HG03095 (cell line): ENCODE measurements around the gene ASB10.

Source experiments
- ATAC-seq: cut with Tn5 transposase; IDR thresholded peaks from one replicate; pipeline ENCODE4 v1.9.1; 2021; ENCODE audit warnings: moderate library complexity; ENCODE audit not compliant: unreplicated experiment

ASB10 gene

GRCh38 chr7:151167197-151167961 is 19.7 kb downstream of the ASB10 start, which contains the start of gene GBX1:
GBX1 (minus strand) TSS chr7:151167694; CDS start chr7:151167548, 146 bp downstream.
- no peak for ATAC-seq

GRCh38 chr7:151166629-151167196 is 20.3 kb downstream of the ASB10 start:
- no peak for ATAC-seq

- no peak for ATAC-seq
Measured at GRCh38 chr7:151161757-151162156, 25.3 kb downstream of the ASB10 start.

- no peak for ATAC-seq
Measured at GRCh38 chr7:151157645-151158329, 29.3 kb downstream of the ASB10 start.

GRCh38 chr7:151152643-151153513 is 34.2 kb downstream of the ASB10 start:
- ATAC-seq, result no peak

GRCh38 chr7:151150388-151150787 is 36.7 kb downstream of the ASB10 start:
- no peak for ATAC-seq

GRCh38 chr7:151148319-151149259 is 38.5 kb downstream of the ASB10 start:
- ATAC-seq, result no peak

GRCh38 chr7:151146761-151147160 is 40.3 kb downstream of the ASB10 start:
- no peak for ATAC-seq

- no peak for ATAC-seq
Measured at GRCh38 chr7:151144387-151144786, 42.7 kb downstream of the ASB10 start.

GRCh38 chr7:151143261-151144015 is 43.6 kb downstream of the ASB10 start:
- ATAC-seq, result no peak

GRCh38 chr7:151142686-151143040 is 44.4 kb downstream of the ASB10 start:
- ATAC-seq, result no peak

- ATAC-seq, result no peak
Measured at GRCh38 chr7:151141855-151142685, 45.0 kb downstream of the ASB10 start.

- ATAC-seq, result no peak
Measured at GRCh38 chr7:151141311-151141854, 45.7 kb downstream of the ASB10 start.

- ATAC-seq, result no peak
Measured at GRCh38 chr7:151140826-151141225, 46.2 kb downstream of the ASB10 start.

GRCh38 chr7:151139791-151140190 is 47.3 kb downstream of the ASB10 start:
- ATAC-seq, result no peak

GRCh38 chr7:151139071-151139790 is 47.8 kb downstream of the ASB10 start:
- no peak for ATAC-seq

GRCh38 chr7:151138153-151138851 is 48.7 kb downstream of the ASB10 start:
- no peak for ATAC-seq
